RKO (cell line): ENCODE measurements around the gene TNFRSF19.

Source experiments
- DNase-seq: peaks from one replicate; pipeline ENCODE4 v3.0.0-alpha.2; 2016; ENCODE audit warnings: low spot score

TNFRSF19 gene

DNA sequence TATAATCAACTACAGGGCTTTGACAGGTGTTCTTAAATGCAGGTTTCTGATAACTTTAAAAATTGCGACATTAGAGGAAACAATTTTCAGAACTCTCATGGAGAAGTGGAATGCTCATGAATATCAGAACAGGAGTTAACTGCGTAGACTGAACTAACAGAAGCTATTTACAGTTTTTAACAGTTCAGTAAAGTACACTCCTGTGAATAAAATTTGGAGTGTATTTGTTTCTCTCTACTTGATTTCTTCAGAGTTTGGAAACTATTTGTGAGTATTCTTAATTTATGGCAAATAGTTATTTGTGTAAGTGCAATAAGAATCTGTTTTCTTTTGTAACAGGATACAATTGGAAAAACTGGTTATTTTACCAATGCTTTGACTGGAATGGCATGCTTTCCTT lies 114.4 kb downstream of the TNFRSF19 start:
- DNase-seq, result no peak

DNA sequence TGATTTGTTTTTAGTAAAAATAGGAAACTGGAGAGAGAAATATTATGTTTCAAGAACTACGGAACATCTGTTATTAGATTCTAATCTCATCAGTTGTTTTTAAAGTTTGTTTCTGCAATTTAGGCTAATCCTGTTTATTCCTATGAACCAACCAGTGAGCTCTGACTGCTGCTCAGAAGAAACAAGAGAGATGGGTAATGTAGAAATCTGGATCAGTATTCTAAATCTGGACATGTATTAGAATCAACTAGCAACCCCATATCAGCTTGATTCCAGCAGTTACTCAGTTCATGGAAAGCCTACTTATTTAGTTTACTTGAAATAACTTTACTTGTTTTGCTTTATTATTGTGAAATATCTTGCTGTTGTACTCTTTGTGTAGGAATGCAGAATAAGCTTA lies 115.2 kb downstream of the TNFRSF19 start:
- no peak for DNase-seq

DNA sequence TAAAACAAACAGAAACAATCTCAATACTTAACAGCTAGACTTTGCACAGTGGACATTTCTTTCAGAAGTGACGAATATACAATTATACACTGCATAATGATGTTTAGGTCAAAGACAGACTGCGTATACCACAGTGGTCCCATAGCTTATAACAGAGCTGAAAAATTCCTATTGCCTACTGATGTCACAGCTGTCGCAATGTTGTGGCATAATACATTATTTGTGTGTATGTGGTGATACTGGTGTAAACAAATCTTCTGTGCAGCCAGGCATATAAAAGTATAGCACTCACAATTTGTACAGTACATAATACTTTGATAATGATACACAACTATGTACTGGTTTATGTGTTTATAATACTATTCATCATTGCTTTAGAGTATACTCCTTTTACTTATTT lies 116.7 kb downstream of the TNFRSF19 start:
- no peak for DNase-seq

DNA sequence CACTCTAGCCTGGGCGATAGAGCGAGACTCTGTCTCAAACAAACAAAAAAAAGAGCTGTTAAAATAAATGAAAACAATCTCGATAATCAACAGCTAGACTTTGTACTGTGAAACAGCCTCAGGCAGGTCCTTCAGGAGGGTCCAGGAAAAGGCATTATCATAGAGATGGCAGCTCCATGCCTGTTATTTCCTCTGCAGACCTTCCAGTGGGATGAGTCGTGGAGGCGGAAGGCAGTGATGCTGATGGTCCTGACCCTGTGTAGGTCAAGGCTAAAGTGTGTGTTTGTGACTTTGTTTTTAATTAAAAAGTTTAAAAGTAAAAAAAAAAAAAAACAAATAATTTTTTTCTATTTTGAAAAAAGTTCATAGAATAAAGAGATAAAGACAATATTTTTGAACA lies 117.4 kb downstream of the TNFRSF19 start:
- no peak for DNase-seq

DNA sequence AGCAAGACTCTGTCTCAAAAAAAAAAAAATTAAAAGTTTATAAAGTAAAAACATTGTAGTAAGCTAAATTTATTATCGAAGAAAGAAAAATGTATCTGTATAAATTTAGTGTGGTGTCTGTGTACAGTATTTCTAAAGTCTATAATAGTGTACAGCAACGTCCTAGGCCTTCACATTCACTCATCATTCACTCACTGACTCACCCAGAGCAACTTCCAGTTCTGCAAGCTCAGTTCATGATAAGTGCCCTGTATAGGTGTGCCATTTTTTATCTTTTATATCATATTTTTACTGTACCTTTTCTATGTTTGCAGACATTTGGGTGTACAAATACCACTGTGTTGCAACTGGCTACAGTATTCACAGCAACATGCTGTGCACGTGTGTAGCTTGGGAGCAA lies 118.1 kb downstream of the TNFRSF19 start:
- DNase-seq, result no peak

DNA sequence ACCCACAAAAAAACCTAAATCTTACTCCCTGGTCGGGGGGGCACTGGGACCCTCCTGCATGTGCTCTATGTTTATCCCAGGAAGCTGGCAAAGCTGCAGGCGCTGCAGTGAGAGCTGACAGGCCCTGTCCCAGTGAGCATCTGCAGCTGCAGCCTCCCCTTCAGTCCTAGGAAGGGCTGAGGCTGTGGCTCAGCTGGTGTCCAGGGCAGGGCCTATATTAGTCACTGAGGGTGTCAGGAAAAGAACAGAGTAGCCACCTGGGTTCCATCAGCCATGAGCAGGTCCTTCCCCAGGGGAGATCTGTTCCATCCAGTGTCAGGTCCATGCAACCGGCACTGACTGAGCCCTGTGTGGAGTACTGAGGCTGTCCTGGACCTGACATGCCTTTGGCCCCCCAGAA lies 120.5 kb downstream of the TNFRSF19 start:
- no peak for DNase-seq

DNA sequence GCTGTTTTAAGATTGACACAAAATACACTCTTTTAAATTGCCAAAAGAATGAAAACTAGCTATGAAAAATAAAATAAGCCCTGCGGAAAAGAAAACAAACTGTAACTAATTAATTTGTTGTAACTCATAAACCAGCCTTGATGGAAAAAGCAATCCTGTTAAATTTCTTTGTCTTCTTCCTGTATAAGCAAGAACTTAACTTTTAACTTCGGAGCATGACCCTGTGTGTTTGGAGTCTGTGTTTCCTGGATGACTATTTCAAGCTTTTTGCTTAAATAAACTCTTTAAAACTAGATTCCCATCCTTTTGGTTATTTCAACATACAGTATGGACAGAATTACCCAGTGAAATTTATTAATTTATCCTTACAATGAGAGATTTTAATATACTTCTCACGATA lies 122.6 kb downstream of the TNFRSF19 start:
- DNase-seq, result no peak

DNA sequence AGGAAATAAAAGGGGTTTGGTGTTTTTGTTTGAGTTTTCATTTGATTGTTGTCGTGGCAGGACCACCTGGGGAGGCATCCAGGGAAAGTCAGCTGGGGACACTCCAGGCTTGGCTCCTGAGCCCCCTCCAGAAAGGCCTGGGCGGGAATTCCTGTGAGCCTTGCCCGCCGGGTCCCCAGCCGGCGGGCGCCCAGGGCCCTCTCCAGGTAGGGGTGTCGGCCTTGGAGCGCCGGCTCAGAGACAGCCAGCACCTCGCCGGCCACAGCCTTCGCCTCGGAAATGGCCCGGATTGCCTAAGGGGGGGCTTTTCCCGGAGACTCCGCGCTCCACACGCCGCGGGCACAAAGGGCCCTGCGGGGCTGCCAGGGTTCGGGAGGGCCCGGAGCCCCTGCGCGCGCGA lies 125.0 kb downstream of the TNFRSF19 start:
- no peak for DNase-seq

DNA sequence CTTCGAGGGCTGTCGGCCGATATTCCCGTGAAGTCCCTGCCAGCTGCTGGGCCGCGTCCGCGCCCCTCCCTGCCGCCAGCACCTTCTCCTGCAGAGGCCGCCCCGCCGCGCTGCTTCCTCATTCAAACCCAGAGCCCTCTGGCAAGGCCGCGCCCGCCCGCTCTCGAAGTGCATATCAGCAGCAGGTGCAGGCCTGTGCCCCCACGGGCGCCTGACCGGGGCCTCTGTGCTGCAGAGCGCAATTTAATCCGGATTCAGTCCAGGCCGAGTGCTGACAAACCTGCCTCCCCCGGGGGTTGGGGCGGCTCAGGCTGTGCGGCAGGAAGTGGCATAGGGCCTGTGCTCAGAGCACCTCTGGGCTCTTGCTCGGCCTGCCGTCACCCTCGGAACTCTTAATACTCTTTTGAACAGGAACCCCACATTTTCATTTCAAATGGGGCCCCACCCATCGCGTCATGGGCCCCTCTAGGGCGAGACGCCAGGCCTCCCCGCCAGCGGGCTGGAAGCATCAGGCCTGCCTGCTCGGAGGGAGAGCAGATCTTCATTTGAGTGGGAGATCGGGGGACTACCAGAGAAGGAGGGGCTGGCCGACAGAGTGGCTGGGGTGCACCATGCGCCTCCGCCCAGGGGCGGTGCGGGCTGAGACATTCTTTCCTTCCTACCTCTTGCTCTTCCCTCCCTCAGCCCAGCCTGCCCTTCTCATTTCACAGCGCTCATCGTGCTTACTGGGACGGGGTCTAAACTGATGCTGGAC lies 125.7 kb downstream of the TNFRSF19 start:
- no peak for DNase-seq

DNA sequence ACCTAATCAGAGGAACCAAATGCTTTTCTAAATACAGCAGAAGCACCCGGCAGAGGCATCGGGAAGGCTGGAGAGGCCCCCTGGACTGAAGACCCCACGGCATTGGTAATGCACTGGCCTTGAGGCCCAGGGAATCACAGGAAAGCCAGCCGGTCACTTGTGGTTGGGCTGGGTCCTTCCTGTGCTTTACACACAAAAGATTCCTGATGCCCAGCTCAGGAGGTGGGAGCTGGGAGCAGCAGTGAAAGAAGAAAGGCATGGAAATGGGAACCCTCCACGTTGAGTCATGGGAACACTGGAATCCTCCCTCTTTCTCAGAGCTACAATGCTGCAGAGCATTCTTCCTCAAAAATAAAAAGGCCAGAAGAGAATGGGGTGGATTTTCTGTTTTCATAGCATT lies 126.4 kb downstream of the TNFRSF19 start:
- DNase-seq, result no peak

DNA sequence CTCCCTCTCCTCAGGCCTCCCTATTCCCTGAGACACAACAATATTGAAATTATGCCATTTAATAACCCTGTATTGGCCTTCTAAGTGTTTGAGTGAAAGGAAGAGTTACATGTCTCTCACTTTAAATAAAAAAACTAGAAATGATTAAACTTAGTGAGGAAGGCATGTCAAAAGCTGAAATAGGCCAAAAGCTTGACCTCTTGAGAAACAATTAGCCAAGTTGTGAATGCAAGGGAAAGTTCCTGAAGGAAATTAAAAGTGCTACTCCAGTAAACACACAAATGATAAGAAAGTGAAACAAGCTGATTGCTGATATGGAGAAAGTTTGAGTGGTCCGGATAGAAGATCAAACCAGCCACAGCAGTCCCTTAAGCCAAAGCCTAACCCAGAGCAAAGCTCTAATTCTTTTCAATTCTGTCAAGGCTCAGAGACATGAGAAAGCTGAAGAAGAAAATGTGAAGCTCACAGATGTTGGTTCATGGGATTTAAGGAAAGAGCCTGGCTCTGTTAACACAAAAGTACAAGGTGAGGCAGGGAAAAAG lies 127.6 kb downstream of the TNFRSF19 start:
- DNase-seq, result no peak

DNA sequence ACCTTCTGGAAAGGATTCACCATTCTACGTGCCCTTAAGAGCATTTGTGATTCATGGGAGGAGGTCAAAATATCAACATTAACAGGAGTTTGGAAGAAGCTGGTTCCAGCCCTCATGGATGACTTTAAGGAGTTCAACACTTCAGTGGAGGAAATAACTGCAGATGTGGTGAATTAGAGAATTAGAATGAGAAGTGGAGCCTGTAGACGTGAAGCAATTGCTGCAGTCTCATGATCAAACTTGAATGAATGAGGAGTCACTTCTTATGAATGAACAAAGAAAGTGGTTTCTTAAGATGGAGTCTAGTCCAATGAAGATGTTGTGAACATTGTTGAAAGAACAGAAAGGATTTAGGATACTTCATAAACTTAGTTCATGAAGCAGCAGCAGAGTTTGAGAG lies 129.1 kb downstream of the TNFRSF19 start:
- no peak for DNase-seq

DNA sequence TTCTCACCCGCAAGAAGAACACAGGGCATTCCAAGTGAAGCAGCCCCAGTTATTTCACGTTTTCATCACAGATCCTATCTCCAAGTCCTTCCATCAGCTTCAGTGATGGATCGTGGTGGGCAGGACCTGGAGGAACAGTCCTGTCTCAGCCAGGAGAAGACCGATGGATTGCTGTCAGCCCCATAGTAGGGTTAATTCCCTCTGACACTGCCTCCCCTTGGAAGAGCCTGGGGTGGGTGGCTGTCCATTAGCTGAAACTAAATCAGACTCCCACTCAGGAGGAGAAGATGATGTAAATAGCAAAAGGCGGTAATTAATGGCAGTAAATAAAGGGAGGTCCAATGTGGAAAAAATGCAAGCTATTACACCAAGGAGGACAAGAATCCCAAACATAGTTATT lies 131.0 kb downstream of the TNFRSF19 start:
- no peak for DNase-seq

DNA sequence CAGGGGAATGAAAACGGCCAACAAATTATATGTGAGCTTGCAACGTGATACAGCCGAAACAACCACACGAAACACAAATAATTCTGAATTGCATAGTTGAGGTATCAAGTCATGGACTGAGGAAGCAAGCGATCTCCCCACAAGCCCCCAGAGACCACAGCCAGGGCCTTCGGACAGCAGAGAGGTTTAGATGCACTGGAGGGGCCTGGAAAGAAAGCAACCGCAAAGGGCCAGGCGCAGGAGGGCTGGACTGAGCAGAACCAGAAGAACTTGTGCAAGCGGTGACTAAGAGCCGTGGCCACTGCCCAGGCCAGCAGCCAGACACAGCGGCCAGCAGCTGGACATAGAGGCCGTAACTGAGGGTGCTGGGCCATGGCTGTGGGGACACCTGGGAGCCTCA lies 131.4 kb downstream of the TNFRSF19 start:
- no peak for DNase-seq

DNA sequence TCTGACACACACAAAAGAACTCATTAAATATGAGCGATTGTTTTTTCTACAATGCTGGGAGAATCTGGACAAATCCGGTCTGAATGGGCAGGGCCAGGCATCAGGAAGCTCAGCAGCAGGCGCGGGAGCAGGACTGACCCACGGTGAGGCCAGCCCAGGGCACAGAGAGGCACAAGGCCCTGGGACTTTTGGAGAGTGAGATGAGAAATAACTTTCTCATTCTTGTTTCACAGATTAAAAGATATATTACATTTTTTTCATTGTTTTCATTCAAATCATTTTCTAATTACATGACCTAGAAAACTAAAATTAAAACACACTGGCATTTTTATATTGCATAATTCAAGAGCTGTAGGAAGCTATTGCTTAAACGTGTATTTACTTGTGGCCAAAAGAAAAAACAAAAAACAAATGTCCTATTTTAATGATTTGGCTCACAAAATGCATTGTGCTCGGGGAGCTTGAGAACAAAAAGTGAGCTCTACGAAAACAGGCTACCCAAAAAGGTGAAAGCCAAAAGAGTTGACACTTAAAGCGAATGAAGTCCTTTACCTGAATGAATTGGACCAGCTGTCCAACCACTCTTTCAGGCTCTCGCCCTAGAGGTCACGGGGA lies 133.1 kb downstream of the TNFRSF19 start:
- no peak for DNase-seq

DNA sequence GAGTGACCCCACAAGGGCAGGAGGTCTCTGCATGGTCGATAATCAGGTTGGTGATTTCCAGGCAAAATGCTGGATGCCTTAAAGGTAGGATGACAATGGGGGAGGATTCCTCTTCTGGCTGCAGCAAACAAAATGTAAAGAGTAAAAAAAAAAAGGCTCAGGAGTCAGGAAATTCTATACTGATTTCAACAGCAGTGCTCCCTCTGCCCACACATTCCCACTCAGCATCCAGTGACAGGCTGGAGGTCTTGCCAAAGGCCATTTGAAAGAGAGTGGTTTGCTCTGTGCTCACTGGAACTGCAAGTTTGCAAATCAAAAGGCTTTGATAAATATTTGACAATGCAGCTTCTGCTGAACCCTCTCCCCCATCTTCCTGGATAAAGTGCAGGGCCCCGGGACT lies 135.4 kb downstream of the TNFRSF19 start:
- no peak for DNase-seq

DNA sequence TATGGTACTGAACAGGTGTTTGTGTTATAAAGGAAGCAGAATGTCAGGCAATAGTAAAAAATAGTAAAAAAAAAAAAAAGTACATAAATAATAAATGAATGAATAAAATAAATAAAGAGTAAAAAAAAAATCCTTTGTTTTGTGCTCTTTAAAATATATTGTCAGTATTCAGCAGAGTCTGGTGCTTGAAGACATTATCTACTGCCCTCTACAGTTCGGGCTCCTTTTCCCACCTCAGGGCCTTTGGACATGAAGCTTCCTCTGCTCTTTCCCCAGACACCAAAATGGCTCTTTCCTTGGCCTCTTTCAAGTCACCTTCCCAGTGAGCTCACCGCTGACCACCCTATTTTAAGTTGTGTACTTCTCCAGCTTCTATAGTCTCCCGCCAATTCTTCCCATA lies 137.5 kb downstream of the TNFRSF19 start:
- no peak for DNase-seq

DNA sequence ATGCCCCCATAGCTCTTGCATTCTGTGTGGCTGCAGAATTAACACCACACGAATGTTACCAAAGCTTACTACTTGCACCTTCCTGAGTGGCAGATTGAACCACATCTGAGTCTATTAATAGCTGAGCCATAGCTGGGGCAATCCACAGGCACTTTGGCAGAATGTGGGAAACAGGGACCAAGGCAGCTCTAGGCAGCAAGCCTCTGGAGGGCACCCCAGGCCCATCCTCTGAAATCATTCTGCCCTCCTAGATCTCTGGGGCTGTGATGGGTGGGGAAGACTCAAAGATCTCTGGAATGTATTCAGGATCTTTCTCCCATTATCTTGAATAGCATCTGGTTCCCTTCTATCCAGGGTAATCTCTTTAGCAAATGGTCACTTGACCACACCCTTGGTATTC lies 139.3 kb downstream of the TNFRSF19 start:
- no peak for DNase-seq

DNA sequence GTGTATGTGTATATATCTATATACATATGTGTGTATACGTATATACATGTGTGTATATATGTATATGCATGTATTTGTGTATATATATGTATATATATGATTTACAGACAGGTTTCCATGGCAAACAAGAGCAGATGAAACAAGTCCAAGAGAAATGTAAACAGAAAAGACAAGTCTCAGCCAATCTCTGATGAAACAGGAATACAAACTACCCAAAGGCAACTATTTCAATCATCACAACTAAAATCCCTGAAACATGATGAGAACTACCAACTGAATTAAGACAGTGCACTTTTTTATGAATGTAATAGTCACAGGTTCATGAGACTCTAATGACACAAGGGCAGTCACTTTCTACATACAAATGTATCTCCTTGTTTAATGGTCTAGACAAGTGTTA lies 140.2 kb downstream of the TNFRSF19 start:
- no peak for DNase-seq

DNA sequence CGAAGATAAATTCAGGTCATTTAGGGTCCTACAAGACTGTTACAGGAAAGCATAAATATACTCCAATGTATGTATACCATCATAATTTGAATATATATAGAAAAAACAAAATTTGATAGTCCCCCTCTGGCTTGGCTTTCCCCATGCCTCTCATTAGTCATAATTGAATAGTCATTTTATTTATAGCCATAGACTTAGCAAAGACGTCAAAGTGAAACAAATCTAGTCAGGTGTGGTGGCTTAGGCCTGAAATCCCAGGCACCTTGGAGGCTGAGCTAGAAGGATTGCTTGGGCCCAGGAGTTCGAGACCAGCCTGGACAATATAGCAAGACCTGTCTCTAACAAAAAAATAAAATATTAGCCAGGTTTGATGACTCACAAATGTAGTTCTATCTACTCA lies 141.1 kb downstream of the TNFRSF19 start:
- DNase-seq, result no peak

DNA sequence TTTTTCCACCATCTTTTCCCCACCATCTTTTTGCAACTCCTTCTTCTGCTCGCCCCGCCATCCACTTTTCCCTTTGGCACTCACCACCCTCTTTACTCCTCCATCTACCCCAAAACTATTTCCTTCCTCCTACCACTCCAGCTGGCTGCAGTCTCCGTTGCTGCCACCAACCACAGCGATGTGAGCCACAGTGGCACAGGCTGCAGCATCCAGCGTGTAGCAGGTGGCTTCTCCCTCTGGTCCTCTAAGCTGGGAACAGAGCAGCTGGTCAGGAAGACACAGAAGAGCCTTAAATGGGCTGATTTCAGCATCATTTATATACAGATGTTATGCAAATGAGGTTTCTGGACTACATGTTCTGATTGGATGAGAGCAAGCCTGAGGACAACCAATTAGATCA lies 144.5 kb downstream of the TNFRSF19 start:
- DNase-seq, result no peak

DNA sequence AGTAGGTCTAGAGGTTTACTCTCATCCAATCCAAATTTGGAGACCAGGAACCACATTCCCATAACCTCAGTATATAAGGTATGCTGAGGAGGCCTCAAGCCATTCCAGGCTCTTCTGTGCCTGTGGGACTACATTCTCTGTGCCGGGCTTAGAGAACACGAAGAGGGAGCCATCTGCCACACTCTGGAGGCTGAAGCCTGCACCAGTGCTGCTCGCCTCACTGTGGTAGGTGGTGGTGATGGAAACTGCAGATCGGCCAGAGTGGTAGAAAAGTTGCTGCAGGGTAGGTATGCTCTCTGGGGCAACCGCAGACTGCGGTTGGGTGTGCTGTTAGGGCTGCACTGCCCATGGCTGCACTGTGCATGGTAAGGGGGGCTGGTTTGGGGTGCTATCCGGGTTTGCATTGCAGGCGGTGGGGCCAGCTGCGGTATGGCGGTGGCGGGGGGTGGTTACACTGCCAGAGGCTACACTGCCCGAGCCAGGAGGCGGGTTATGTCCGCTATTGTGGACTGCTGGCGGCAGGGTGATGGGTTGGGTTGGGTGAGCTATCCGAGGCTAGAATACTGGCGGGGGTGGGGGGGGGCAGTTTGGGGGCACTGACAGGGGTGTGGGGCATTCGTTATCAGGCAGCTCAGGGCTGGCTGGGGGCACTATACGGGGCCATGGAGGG lies 145.0 kb downstream of the TNFRSF19 start:
- DNase-seq, result no peak

DNA sequence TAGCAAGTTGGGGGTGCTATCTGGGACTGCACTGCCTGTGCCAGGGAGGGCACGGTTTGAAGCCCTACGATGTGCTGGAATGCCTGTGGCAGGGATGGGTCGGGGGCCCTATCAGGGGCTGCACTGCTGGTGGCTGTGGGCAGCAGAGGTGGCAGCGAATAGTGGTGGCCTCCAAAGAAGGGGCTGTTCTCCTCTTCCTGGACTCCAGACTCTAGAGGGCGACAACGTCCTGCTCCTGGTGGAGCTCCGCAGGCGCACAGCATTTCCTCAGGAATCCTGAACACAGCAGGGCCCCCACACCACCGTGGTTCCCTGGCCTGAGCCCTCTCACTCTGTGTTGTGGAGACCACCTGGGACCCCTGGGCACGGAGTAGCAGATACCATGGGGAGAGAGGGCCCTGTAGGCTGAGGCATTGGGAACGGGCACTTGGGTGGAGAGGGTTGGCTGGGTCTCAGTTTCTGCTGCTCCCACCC lies 145.6 kb downstream of the TNFRSF19 start:
- DNase-seq, result no peak
